Thoracic aorta (tissue), 2 donors: ENCODE measurements around the gene FLNC. TPM values are rescaled to one million over a fixed set of nuclear protein-coding genes. Genes with fewer than 3 reads are reported as not detected.

ENCODE experiments used
- ATAC-seq: fragments of 150-250 bp; one replicate; pipeline ENCODE4 v1.8.0; 2017; ENCODE audit warnings: low read depth; ENCODE audit not compliant: insufficient number of reproducible peaks, low FRiP score
- DNase-seq: peaks from one replicate; pipeline ENCODE4 v3.0.0-alpha.2; 2020; ENCODE audit warnings: low spot score
- H3K27ac ChIP-seq, 2 donors: fragments of 200-600 bp; sonication (generic); 1 replicate in 1 of 2; 2 replicates in 1 of 2; pipeline ENCODE4 v1.5.1; 2016; ENCODE audit warnings: mild to moderate bottlenecking in 2 of 2, moderate library complexity in 2 of 2
- H3K27me3 ChIP-seq: fragments of 200-600 bp; sonication (generic); replicated peaks from 2 replicates; pipeline ENCODE4 v1.6.0; 2016; ENCODE audit warnings: mild to moderate bottlenecking; ENCODE audit not compliant: insufficient read depth
- H3K36me3 ChIP-seq: fragments of 200-600 bp; sonication (generic); one replicate; pipeline ENCODE4 v1.5.1; 2016
- H3K4me1 ChIP-seq, 2 donors: fragments of 200-600 bp; sonication (generic); 1 replicate in 1 of 2; 2 replicates in 1 of 2; pipeline versions ENCODE4 v1.5.1 to v1.6.0; 2016; ENCODE audit warnings: low read depth in 2 of 2, mild to moderate bottlenecking in 1 of 2; ENCODE audit not compliant: control insufficient read depth in 1 of 2
- H3K4me3 ChIP-seq: fragments of 200-600 bp; sonication (generic); 2 replicates; pipeline ENCODE4 v1.5.1; 2016; ENCODE audit warnings: mild to moderate bottlenecking
- H3K9me3 ChIP-seq: fragments of 200-600 bp; sonication (generic); 2 replicates; pipeline ENCODE4 v1.5.1; 2016
- CTCF ChIP-seq: fragments of 200-600 bp; sonication (generic); IDR thresholded peaks from one replicate; pipeline ENCODE4 v1.5.1; 2019; ENCODE audit warnings: antibody characterized with exemption
- total RNA-seq, 2 donors: library from RNA; depleted of rRNA; stranded (reverse); fragments of >200 nt; gene quantifications; one replicate each; pipeline versions ENCODE4 v1.1.0 to v1.2.3, GENCODE V29; 2016

FLNC gene
- total RNA-seq, 2 donors from 2014 or later, result 157 to 273 TPM

DNA sequence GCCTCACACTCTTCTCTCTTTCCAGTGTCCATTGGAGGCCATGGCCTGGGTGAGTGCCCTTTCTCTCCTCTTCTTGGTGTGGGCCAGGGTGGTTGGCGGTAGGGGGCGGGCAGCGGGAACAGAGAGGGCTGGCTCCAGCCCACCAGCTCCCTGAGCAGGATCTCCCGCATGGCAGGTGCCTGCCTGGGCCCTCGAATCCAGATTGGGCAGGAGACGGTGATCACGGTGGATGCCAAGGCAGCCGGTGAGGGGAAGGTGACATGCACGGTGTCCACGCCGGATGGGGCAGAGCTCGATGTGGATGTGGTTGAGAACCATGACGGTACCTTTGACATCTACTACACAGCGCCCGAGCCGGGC lies 18.9 kb downstream of the FLNC start:
- no peak for DNase-seq
- H3K36me3 ChIP-seq, result peaks cover 82% of the 10 kb centered on the region
- TF ChIP-seq CTCF, result no peak

DNA sequence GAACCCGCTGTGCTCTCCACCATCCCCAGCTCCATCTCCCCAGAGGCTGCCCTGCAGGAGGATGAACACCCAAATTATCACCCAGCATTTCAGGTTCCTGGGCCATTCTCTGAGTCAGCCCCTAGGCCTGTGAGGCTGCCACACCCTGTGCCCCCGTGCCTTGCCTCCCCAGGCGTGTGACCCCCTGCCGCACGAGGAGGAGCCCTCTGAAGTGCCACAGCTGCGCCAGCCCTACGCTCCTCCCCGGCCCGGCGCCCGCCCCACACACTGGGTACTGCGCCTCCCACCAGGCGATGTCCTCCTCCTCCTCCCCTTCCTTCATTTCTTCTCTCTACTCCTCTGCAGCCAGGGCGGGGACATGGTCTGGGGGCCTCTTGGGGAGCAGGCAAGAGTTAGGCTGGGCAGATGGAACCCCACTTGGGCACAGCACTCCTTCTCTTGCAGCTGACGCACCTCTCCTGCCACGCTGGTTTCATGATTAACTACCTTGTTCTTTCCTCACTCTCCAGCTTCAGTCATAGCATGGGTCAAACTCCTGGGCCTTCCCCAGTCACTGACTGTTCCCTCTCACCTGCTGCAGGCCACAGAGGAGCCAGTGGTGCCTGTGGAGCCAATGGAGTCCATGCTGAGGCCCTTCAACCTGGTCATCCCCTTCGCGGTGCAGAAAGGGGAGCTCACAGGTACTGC lies 19.7 kb downstream of the FLNC start:
- DNase-seq, result no peak
- no peak for ATAC-seq
- Histone ChIP-seq H3K9me3 (no peaks in the 10 kb centered on the region), H3K27me3 (no peaks in the 10 kb centered on the region), H3K4me3 (no peak overlapping the region), H3K27ac (no peak overlapping the region), H3K4me1 (no peaks in the 10 kb centered on the region), H3K36me3 (peaks cover 82% of the 10 kb centered on the region)
- no peak for TF ChIP-seq CTCF

More for the DNA sequence above, 18.9 kb downstream of the FLNC start:
- Histone ChIP-seq H3K27me3 (no peaks in the 10 kb centered on the region), H3K4me1 (no peaks in the 10 kb centered on the region), H3K9me3 (no peaks in the 10 kb centered on the region), H3K4me3 (no peak overlapping the region), H3K27ac (no peak overlapping the region)
- no peak for ATAC-seq

DNA sequence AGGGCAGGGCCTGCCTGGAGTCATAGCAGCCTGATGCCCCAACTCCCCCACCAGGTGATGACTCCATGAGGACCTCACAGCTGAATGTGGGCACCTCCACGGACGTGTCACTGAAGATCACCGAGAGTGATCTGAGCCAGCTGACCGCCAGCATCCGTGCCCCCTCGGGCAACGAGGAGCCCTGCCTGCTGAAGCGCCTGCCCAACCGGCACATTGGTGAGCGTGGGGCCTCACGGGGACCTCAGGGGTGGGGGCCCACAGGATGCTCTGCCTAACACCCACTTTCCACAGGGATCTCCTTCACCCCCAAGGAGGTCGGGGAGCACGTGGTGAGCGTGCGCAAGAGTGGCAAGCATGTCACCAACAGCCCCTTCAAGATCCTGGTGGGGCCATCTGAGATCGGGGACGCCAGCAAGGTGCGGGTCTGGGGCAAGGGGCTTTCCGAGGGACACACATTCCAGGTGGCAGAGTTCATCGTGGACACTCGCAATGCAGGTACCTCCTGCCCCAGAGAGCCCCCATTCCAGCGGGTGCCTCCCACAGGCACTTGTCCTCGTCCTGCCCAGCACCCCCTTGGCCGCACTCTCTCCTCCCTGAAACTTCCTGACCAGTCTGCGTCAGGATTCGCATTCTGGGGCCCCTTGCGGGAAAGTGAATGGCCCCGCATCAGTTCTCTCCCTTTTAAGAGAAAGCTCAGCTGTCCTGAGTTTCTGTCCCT lies 22.5 kb downstream of the FLNC start:
- Histone ChIP-seq H3K27me3 (no peaks in the 10 kb centered on the region), H3K9me3 (no peaks in the 10 kb centered on the region), H3K4me3 (no peak overlapping the region), H3K36me3 (peaks cover 86% of the 10 kb centered on the region), H3K27ac (no peak overlapping the region), H3K4me1 (no peaks in the 10 kb centered on the region)
- no peak for DNase-seq
- no peak for TF ChIP-seq CTCF
- ATAC-seq, result no peak

- ATAC-seq, result no peak
- H3K27me3 ChIP-seq, result no peaks in the 10 kb centered on the region
- H3K4me1 ChIP-seq, result peaks cover 4 to 5% of the 10 kb centered on the region in 2 donors
- peaks cover 76% of the 10 kb centered on the region for H3K36me3 ChIP-seq
- H3K4me3 ChIP-seq, result no peak overlapping the region
- H3K9me3 ChIP-seq, result no peaks in the 10 kb centered on the region
- H3K27ac ChIP-seq, result no peak overlapping the region
- DNase-seq, result no peak
- no peak for TF ChIP-seq CTCF
Measured at GRCh38 chr7:128853799-128854198, 23.6 kb downstream of the FLNC start.

- Histone ChIP-seq H3K27me3 (no peaks in the 10 kb centered on the region), H3K4me1 (peaks cover 9 to 11% of the 10 kb centered on the region in 2 donors), H3K36me3 (peaks cover 72% of the 10 kb centered on the region), H3K4me3 (no peak overlapping the region), H3K9me3 (no peaks in the 10 kb centered on the region), H3K27ac (no peak overlapping the region)
- ATAC-seq, result no peak
- no peak for DNase-seq
- TF ChIP-seq CTCF, result no peak
Measured at GRCh38 chr7:128854396-128854795, 24.2 kb downstream of the FLNC start.
